HG02763 (cell line): ENCODE results near the gene SREBF2.

Experiments used
- ATAC-seq: cut with Tn5 transposase; IDR thresholded peaks from one replicate; pipeline ENCODE4 v1.9.1; 2021; ENCODE audit warnings: mild to moderate bottlenecking, moderate library complexity; ENCODE audit not compliant: unreplicated experiment

Gene SREBF2

GRCh38 chr22:41875531-41876270, 42.8 kb downstream of the SREBF2 start:
- no peak for ATAC-seq

GRCh38 chr22:41876275-41876674, 43.4 kb downstream of the SREBF2 start:
- ATAC-seq, result no peak

GRCh38 chr22:41876675-41877074, 43.8 kb downstream of the SREBF2 start:
- ATAC-seq, result no peak

- no peak for ATAC-seq
Measured at GRCh38 chr22:41880653-41881052, 47.7 kb downstream of the SREBF2 start.

GRCh38 chr22:41883400-41883799, 50.5 kb downstream of the SREBF2 start:
- ATAC-seq, result no peak

- no peak for ATAC-seq
Measured at GRCh38 chr22:41885116-41885515, 52.2 kb downstream of the SREBF2 start.

GRCh38 chr22:41885516-41885915, 52.6 kb downstream of the SREBF2 start:
- ATAC-seq, result no peak

- no peak for ATAC-seq
Measured at GRCh38 chr22:41888627-41889200, 55.8 kb downstream of the SREBF2 start.

- no peak for ATAC-seq
Measured at GRCh38 chr22:41891407-41891806, 58.5 kb downstream of the SREBF2 start.

GRCh38 chr22:41892721-41893120, 59.8 kb downstream of the SREBF2 start:
- ATAC-seq, result no peak

GRCh38 chr22:41893591-41894375, 60.9 kb downstream of the SREBF2 start:
- ATAC-seq, result no peak

- no peak for ATAC-seq
Measured at GRCh38 chr22:41898645-41899044, 65.7 kb downstream of the SREBF2 start.

- ATAC-seq, result no peak
Measured at GRCh38 chr22:41899110-41899509, 66.2 kb downstream of the SREBF2 start.

GRCh38 chr22:41899992-41900651, 67.2 kb downstream of the SREBF2 start:
- ATAC-seq, result no peak

GRCh38 chr22:41900652-41901312, 67.9 kb downstream of the SREBF2 start:
- no peak for ATAC-seq

GRCh38 chr22:41902016-41902415, 69.1 kb downstream of the SREBF2 start:
- no peak for ATAC-seq

- no peak for ATAC-seq
Measured at GRCh38 chr22:41902932-41903421, 70.1 kb downstream of the SREBF2 start.

GRCh38 chr22:41904450-41905410, 71.8 kb downstream of the SREBF2 start:
- no peak for ATAC-seq

- ATAC-seq, result no peak
Measured at GRCh38 chr22:41905411-41906202, 72.7 kb downstream of the SREBF2 start.
